Left lobe of liver (tissue), 2 donors: Measurements from ENCODE around the gene CFAP107. TPM values are rescaled to one million over a fixed set of nuclear protein-coding genes. Genes with fewer than 3 reads are reported as not detected.

ENCODE experiments used
- ATAC-seq: fragments of 200-7000 bp; cut with Tn5 transposase; one replicate; pipeline ENCODE4 v1.9.1; 2020; ENCODE audit warnings: mild to moderate bottlenecking, moderate library complexity
- DNase-seq: peaks from one replicate; pipeline ENCODE4 v3.0.0-alpha.2; 2020; ENCODE audit warnings: low spot score
- total RNA-seq: library from RNA; stranded (reverse); gene quantifications from one replicate; pipeline ENCODE4 v1.2.1, GENCODE V29; 2021
- donor health status: DM: no; HTN: no; CAD: no; lungs with moderate emphysema.
- donor health status: DM: no; HTN: yes; CAD: no.

CFAP107 gene
- total RNA-seq, 1 donor from 2014 or later: not detected

DNA sequence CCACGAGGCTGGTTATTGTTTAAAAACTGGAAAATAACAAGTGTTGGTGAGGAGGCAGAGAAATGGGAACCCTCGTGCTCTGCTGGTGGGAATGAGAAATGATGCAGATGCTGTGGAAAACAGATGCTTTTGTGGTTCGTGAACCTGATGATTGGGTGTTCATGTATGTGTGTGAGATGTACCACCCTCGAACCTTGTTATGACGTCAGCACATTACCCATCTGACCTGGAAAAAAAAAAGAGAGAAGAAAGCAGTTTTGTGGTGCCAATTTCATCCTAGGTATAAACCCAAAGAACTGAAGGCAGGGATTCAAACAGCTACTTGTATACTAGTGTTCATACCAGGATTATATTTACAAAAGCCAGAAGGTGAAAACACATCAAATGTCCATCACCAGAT lies 6.4 kb upstream of the CFAP107 start:
- DNase-seq: no peak
- no peak for ATAC-seq

DNA sequence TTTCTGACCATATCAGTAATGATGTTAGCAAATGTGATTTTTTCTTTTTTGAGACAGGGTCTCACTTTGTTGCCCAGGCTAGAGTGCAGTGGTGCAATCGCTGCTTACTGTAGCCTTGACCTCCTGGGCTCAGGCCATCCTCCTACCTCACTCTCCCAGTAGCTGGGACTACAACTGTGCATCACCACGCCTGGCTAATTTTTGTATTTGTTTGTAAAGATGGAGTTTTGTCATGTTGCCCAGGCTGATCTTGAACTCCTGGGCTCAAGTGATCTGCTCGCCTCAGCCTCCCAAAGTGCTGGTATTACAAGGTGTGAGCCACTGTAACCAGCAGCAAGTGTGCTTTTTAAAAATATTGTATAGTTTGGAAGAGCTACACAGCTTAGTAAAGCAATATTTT lies 4.1 kb upstream of the CFAP107 start:
- ATAC-seq (no peak), DNase-seq (no peak)

GRCh38 chr1:12745126-12745991 lies 641 bp upstream of the CFAP107 start:
- no peak for ATAC-seq
- no peak for DNase-seq

- no peak for ATAC-seq
Observed at GRCh38 chr1:12748778-12749355, 2.9 kb downstream of the CFAP107 start.

DNA sequence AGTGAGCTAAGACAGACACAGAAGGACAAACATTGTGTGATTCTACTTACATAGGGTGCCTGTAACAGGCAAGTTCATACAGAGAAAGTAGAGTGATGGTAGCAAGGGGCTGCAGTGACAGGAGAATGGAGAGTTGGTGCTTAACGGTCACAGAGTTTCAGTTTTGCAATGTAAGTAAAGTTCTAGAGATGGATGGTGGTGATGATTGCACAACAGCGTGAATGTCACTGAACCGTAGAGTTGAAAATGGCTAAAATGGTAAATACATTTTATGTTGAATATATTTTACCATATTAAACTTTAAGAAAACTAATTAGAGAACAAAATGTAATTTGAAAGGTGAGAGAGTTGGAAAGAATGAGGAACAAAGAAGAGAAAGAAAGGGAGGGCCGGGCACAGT lies 8.7 kb downstream of the CFAP107 start:
- no peak for ATAC-seq
- DNase-seq: no peak

More at GRCh38 chr1:12748778-12749355, 2.9 kb downstream of the CFAP107 start:
- no peak for DNase-seq

- no peak for DNase-seq
Observed at GRCh38 chr1:12756273-12756672, 10.3 kb downstream of the CFAP107 start.

GRCh38 chr1:12756768-12757413 lies 10.9 kb downstream of the CFAP107 start:
- ATAC-seq (no peak), DNase-seq (no peak)

More at GRCh38 chr1:12756273-12756672, 10.3 kb downstream of the CFAP107 start:
- no peak for ATAC-seq

- DNase-seq: no peak
- no peak for ATAC-seq
Observed at GRCh38 chr1:12757836-12758235, 11.8 kb downstream of the CFAP107 start.

DNA sequence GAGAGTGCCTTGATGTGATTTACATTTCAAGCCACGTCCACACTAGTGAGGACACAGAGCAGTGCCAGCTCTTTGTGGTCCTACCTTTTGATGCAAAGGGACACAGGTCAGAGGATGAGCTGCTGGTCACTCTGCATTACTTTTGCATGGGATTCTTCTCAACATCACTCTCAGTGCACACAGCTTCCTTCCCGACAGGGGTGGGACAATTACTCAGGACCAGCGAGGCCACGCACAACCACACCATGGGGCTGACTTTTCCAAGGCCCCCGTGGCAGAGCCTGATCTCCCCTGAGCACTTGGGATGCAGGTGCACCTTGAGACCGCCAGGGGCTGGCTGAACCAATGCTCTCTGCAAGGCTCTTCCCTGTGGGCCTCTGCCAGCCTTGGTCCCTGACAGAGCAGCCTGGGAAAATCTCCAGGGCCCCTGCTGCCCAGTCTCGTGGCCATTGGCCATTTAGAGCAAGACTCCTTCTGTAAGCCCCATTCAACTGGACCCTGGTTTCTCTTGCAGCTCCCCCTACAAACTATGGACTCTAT lies 14.3 kb downstream of the CFAP107 start:
- ATAC-seq (no peak), DNase-seq (no peak)

- ATAC-seq (no peak), DNase-seq (no peak)
Observed at GRCh38 chr1:12761781-12762180, 15.8 kb downstream of the CFAP107 start.

DNA sequence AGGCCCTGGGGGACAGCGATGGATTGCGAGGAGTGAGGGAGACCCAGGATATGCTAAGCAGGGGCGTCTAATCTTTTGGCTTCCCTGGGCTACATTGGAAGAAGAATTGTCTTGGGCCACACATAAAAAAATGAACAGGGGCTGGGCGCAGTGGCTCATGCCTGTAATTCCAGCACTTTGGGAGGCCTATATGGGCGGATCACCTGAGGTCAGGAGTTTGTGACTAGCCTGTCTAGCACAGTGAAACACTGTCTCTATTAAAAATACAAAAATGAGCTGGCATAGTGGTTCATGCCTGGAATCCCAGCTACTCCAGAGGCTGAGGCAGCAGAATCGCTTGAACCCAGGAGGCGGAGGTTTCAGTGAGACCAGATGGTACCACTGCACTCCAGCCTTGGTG lies 16.8 kb downstream of the CFAP107 start:
- ATAC-seq (no peak), DNase-seq (no peak)

- ATAC-seq (no peak), DNase-seq (no peak)
Observed at GRCh38 chr1:12763479-12763878, 17.5 kb downstream of the CFAP107 start.

GRCh38 chr1:12764016-12764415 lies 18.0 kb downstream of the CFAP107 start:
- no peak for DNase-seq

GRCh38 chr1:12769031-12769430 lies 23.0 kb downstream of the CFAP107 start:
- DNase-seq: no peak
- no peak for ATAC-seq

More at GRCh38 chr1:12764016-12764415, 18.0 kb downstream of the CFAP107 start:
- ATAC-seq: no peak

DNA sequence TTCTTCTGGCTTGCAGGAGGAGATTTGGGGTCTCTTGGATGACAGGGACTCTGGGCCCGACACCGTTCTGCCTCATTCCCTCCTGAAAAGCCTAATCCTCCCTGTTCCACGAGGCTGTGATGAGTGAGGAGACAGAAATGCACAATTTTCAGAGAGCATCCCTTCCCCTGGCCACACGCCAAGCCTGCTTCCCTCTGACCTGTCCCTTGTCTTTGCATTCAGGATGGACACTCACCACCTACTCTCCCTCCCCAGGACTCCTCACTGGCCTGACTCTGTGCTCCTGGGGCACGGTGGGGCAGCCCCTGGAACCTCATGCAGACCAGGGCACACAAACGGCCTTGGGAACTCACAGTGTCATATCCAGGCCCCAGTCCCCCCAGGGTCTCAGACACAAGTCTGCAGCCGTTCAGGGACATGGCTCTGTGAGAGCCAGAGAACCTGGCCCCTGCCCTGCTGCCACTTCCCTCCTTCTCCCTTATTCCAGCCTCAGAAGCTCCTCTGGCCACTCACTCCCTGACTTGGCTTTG lies 24.0 kb downstream of the CFAP107 start:
- DNase-seq (no peak), ATAC-seq (no peak)

DNA sequence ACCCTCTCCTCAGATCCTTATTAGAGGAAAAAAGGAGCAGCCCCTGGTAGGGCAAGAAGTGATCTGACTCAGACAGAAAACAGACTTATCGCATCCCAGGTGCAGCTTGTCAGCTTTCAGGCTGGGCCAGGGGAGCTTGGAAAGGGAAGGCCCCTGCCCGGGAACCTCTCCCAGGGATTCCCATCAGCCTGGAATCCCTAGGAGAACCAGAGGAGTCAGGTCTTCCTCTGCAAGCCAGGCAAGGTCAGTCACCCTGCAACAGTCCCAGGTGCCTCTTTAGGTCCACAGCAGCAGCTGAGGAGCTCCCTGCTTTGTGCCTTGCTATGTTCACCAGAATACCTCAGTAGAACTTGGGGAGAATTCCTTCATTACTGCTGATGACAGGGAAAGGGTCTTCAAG lies 24.6 kb downstream of the CFAP107 start:
- ATAC-seq (no peak), DNase-seq (no peak)

GRCh38 chr1:12771186-12771585 lies 25.2 kb downstream of the CFAP107 start:
- DNase-seq: no peak
- ATAC-seq: no peak

DNA sequence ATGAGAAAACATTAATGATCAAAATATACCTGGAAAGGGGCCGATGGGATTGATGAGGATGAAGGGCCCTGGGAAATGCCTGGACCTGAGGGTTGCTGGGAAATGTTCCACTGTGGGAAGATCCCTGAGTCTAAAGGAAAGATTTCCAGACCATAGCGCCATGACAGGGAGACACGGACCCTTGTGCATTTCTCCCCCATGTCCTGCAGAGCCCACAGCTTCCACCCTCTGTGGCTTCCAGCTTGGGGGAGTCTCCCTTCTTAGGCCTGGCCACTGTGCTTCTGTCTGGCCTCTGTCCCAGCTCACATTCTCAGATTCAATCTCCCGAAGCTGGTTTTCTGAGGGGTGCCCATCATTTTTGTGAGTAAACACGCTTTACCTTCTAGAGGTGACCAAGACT lies 26.5 kb downstream of the CFAP107 start:
- DNase-seq (no peak), ATAC-seq (no peak)

GRCh38 chr1:12773438-12773837 lies 27.4 kb downstream of the CFAP107 start, which contains the start of gene PRAMEF12:
TSS of gene PRAMEF12 (plus strand) at chr1:12773738. CDS start at chr1:12774868, 1,130 bp downstream.
- no peak for DNase-seq
- ATAC-seq: no peak

- DNase-seq: no peak
- no peak for ATAC-seq
Observed at GRCh38 chr1:12774801-12775345, 28.9 kb downstream of the CFAP107 start.

- no peak for ATAC-seq
Observed at GRCh38 chr1:12775443-12775842, 29.4 kb downstream of the CFAP107 start.

More at GRCh38 chr1:12775443-12775842, 29.4 kb downstream of the CFAP107 start:
- no peak for DNase-seq
